OCI-LY1 (cell line): ENCODE data around the gene RFPL1.

Experiments used
- CTCF ChIP-seq: fragments of 200-600 bp; sonication (generic), shearing (Covaris generic); IDR thresholded peaks from 2 replicates; pipeline ENCODE4 v1.5.1; 2017; ENCODE audit warnings: mild to moderate bottlenecking, antibody characterized with exemption, low read length, moderate library complexity, mixed read lengths
- EZH2 ChIP-seq: fragments of 200-600 bp; sonication (generic), shearing (Covaris generic); IDR thresholded peaks from 2 replicates; pipeline ENCODE4 v1.8.0; 2017; ENCODE audit warnings: borderline replicate concordance, mixed run types, mild to moderate bottlenecking, antibody characterized with exemption, low read length, moderate library complexity, mixed read lengths

DNA sequence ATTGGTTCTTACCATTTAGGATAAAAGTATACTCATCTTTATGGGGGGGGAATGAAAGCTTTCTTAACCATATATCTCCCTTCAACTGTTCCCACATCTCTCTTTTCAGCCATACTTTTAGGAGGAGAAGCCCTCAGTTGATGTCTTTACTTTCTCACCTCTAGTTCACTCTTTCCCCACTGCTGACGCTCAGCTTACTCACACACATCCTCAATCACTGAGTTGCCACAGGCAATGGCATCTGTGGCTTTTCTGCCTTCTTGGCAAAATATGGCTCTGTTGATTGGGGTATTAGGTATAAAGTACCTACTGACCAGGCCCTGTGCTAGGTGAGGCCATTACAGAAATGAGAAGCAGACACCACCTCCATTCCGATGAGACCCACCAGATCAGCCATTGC is 37.8 kb upstream of the RFPL1 start:
- no peak for TF ChIP-seq CTCF
- no peak for TF ChIP-seq EZH2
